ENCODE data around the gene SHBG. TPM values are rescaled to one million over a fixed set of nuclear protein-coding genes. Genes with fewer than 3 reads are reported as not detected.

The SHBG gene
- total RNA-seq, 1 donor from 2014 or later: 5.9 TPM

DNA sequence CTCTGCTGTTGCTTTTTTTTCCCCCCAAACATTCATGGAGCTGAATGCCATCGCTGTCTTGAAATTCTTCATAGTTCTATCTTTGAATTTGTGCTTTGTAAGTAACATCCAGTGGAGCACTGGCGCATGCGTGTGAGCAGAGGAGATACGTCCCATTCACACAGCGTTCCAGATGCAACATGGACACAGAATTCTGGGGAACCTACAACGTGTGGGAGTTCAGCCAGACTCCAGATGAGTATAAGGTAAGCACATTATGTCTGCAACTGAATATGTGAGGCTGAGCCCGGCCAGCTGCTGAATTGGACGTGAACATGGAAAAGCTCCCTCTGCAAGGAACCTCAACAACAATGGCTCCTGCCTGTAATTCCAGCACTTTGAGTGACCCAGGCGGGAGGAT, 16.5 kb downstream of the SHBG start:
- peaks cover 40% of the 10 kb centered on the region for H3K27me3 Mint-ChIP-seq
- H3K27ac Mint-ChIP-seq: no peak overlapping the region
- no peak overlapping the region for H3K4me3 Mint-ChIP-seq (ENCODE audit: low read depth)
- no peak for DNase-seq (ENCODE audit: low spot score, unreplicated experiment)
- H3K36me3 Mint-ChIP-seq (ENCODE audit: insufficient read depth): no peaks in the 10 kb centered on the region
- no peaks in the 10 kb centered on the region for H3K9me3 Mint-ChIP-seq (ENCODE audit: low read depth)
- H3K4me1 Mint-ChIP-seq (ENCODE audit: low read depth): peaks cover 11% of the 10 kb centered on the region
- no peak for TF ChIP-seq CTCF (IDR thresholded peaks at IDR 0.05; ENCODE audit: unreplicated experiment)

DNA sequence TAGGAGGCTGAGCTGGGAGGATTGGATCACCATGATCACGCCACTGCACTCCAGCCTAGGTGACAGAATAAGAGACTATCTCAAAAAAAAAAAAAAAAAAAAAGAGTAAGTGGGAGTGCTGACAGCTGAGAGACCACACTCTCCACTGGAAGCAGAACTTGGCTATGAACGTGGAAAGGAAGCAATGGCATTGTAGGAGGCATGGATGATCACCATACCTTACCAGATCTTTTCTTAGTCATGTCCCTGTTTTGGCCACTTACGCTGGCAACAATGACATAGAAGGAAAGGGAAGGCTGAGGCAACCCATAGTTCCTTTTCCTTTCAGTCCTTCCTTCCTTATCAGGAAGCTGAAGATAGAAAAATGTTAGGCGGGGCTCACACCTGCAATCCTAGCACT, 17.1 kb downstream of the SHBG start:
- no peaks in the 10 kb centered on the region for H3K36me3 Mint-ChIP-seq (ENCODE audit: insufficient read depth)
- H3K4me3 Mint-ChIP-seq (ENCODE audit: low read depth): no peak overlapping the region
- no peak for TF ChIP-seq CTCF (IDR thresholded peaks at IDR 0.05; ENCODE audit: unreplicated experiment)
- peaks cover 11% of the 10 kb centered on the region for H3K4me1 Mint-ChIP-seq (ENCODE audit: low read depth)
- H3K9me3 Mint-ChIP-seq (ENCODE audit: low read depth): no peaks in the 10 kb centered on the region
- H3K27me3 Mint-ChIP-seq: peaks cover 38% of the 10 kb centered on the region
- DNase-seq (ENCODE audit: low spot score, unreplicated experiment): no peak
- no peak overlapping the region for H3K27ac Mint-ChIP-seq

- Mint-ChIP-seq H3K27me3 (peaks cover 67% of the 10 kb centered on the region), H3K4me1 (ENCODE audit: low read depth) (peaks cover 11% of the 10 kb centered on the region), H3K27ac (peak within 1 kb of the TSS; percentile 2), H3K4me3 (ENCODE audit: low read depth) (peak within 1 kb of the TSS; percentile 72), H3K9me3 (ENCODE audit: low read depth) (no peaks in the 10 kb centered on the region), H3K36me3 (ENCODE audit: insufficient read depth) (no peaks in the 10 kb centered on the region)
- DNase-seq (ENCODE audit: low spot score, unreplicated experiment): peak; percentile 41
- no peak for TF ChIP-seq CTCF (IDR thresholded peaks at IDR 0.05; ENCODE audit: unreplicated experiment)
These were observed 20.7 kb downstream of the SHBG start, which contains the start of gene ATP1B2 for GRCh38 chr17:7650509-7651096. ATP1B2 (plus strand) TSS chr17:7650926; CDS start chr17:7651519, 593 bp downstream.

DNA sequence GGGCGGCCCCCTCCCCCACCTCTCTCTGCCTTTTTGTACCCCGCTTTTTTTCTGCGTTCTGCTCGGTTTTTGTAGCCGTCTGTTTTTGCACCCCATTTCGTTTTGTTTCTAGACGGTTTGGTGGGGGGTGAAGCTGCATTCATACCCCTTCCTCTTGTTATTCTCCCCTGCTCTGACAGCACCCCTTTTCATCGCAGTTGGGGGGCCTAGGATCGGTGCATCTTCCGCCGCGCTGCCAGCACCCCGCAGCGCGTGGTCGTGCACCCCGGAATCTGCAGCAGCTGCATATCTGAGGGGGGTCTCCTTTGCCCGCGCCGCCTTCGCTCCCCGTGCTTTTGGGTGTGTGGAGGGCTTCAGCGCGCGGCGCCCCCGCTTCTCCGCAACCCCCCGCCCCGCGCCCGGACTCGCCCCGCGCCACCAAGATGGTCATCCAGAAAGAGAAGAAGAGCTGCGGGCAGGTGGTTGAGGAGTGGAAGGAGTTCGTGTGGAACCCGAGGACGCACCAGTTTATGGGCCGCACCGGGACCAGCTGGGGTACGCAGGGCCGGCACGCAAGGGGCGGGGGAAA, 21.2 kb downstream of the SHBG start:
- Mint-ChIP-seq H3K27me3 (peaks cover 66% of the 10 kb centered on the region), H3K27ac (no peak overlapping the region), H3K4me3 (ENCODE audit: low read depth) (peak overlapping the region; percentile 72), H3K36me3 (ENCODE audit: insufficient read depth) (no peaks in the 10 kb centered on the region), H3K4me1 (ENCODE audit: low read depth) (peaks cover 11% of the 10 kb centered on the region), H3K9me3 (ENCODE audit: low read depth) (no peaks in the 10 kb centered on the region)
- no peak for DNase-seq (ENCODE audit: low spot score, unreplicated experiment)
- TF ChIP-seq CTCF (IDR thresholded peaks at IDR 0.05; ENCODE audit: unreplicated experiment): no peak

- H3K27ac Mint-ChIP-seq: no peak overlapping the region
- no peak for DNase-seq (ENCODE audit: low spot score, unreplicated experiment)
- peak overlapping the region; percentile 72 for H3K4me3 Mint-ChIP-seq (ENCODE audit: low read depth)
These were observed 21.9 kb downstream of the SHBG start for GRCh38 chr17:7651665-7652387.

More at GRCh38 chr17:7651665-7652387, 21.9 kb downstream of the SHBG start:
- H3K36me3 Mint-ChIP-seq (ENCODE audit: insufficient read depth): no peaks in the 10 kb centered on the region
- H3K4me1 Mint-ChIP-seq (ENCODE audit: low read depth): peaks cover 11% of the 10 kb centered on the region
- H3K9me3 Mint-ChIP-seq (ENCODE audit: low read depth): no peaks in the 10 kb centered on the region
- peaks cover 64% of the 10 kb centered on the region for H3K27me3 Mint-ChIP-seq
- TF ChIP-seq CTCF (IDR thresholded peaks at IDR 0.05; ENCODE audit: unreplicated experiment): peak; percentile 24

Data from progenitor cell of endocrine pancreas (in vitro differentiated cells).